Bone marrow (tissue), 2 donors: ENCODE data around the gene XIRP2.
A peak's percentile ranks its signal among the peaks of the same experiment; 100 is the strongest.
"Not testable (repeated sequence)": the region's sequence is repeated elsewhere in the genome, so short reads cannot be mapped to it uniquely, and the experiment has no call there.

ENCODE experiments used
- DNase-seq, 2 donors: peaks; one replicate each; lab custom pipeline; 2025; lab: John Stamatoyannopoulos, UW

The XIRP2 gene

GRCh38 chr2:167198009-167198408 lies 309.7 kb downstream of the XIRP2 start:
- no peak for DNase-seq

- DNase-seq, result no peak
These were observed 310.3 kb downstream of the XIRP2 start for GRCh38 chr2:167198576-167198975.

- DNase-seq, result no peak
These were observed 311.7 kb downstream of the XIRP2 start for GRCh38 chr2:167200019-167200418.

- DNase-seq, result no peak
These were observed 321.5 kb downstream of the XIRP2 start for GRCh38 chr2:167209784-167210183.

GRCh38 chr2:167212014-167212648 lies 323.9 kb downstream of the XIRP2 start:
- DNase-seq, result peak in 1 of 2 donors; percentile 41

GRCh38 chr2:167215595-167215994 lies 327.3 kb downstream of the XIRP2 start:
- no peak for DNase-seq

GRCh38 chr2:167237478-167237877 lies 349.2 kb downstream of the XIRP2 start:
- no peak for DNase-seq

GRCh38 chr2:167240671-167241070 lies 352.4 kb downstream of the XIRP2 start:
- no peak for DNase-seq

GRCh38 chr2:167249197-167249596 lies 360.9 kb downstream of the XIRP2 start:
- DNase-seq, result no peak

GRCh38 chr2:167253025-167253424 lies 364.7 kb downstream of the XIRP2 start:
- DNase-seq, result no peak

- no peak for DNase-seq
These were observed 366.4 kb downstream of the XIRP2 start for GRCh38 chr2:167254721-167255120.

- DNase-seq, result no peak
These were observed 370.4 kb downstream of the XIRP2 start for GRCh38 chr2:167258712-167259111.

- DNase-seq, result no peak
These were observed 376.1 kb downstream of the XIRP2 start for GRCh38 chr2:167264380-167264779.

GRCh38 chr2:167265004-167265403 lies 376.7 kb downstream of the XIRP2 start:
- DNase-seq, result no peak

- DNase-seq, result no peak
These were observed 377.4 kb downstream of the XIRP2 start for GRCh38 chr2:167265722-167266121.

- not testable (repeated sequence) for DNase-seq
These were observed 380.0 kb downstream of the XIRP2 start for GRCh38 chr2:167268245-167268644.

- no peak for DNase-seq
These were observed 383.7 kb downstream of the XIRP2 start for GRCh38 chr2:167271932-167272331.

GRCh38 chr2:167275046-167275445 lies 386.8 kb downstream of the XIRP2 start:
- no peak for DNase-seq

- no peak for DNase-seq
These were observed 391.5 kb downstream of the XIRP2 start for GRCh38 chr2:167279810-167280209.

- DNase-seq, result no peak
These were observed 398.9 kb downstream of the XIRP2 start for GRCh38 chr2:167287212-167287611.

- DNase-seq, result no peak
These were observed 401.6 kb downstream of the XIRP2 start for GRCh38 chr2:167289651-167290410.

GRCh38 chr2:167292430-167293171 lies 404.3 kb downstream of the XIRP2 start, which contains the start of gene B3GALT1:
Gene B3GALT1, plus strand, starts transcription at chr2:167293001.
- peak; percentile 16 to 62 for DNase-seq
